Fibroblast of skin of back (primary cell): ENCODE data around the gene DDI2.

Experiments used
- DNase-seq: peaks from one replicate; pipeline ENCODE4 v3.0.0-alpha.2; 2013

Gene DDI2

GRCh38 chr1:15704526-15705183, 87.4 kb downstream of the DDI2 start:
- DNase-seq = no peak

- DNase-seq = no peak
Observed at GRCh38 chr1:15705184-15705566, 87.9 kb downstream of the DDI2 start.

- DNase-seq = no peak
Observed at GRCh38 chr1:15706751-15707150, 89.5 kb downstream of the DDI2 start.

- no peak for DNase-seq
Observed at GRCh38 chr1:15707239-15707925, 90.1 kb downstream of the DDI2 start.

GRCh38 chr1:15708486-15709137, 91.4 kb downstream of the DDI2 start:
- DNase-seq = no peak

- DNase-seq = no peak
Observed at GRCh38 chr1:15709226-15709625, 92.0 kb downstream of the DDI2 start.

GRCh38 chr1:15712168-15712567, 94.9 kb downstream of the DDI2 start:
- no peak for DNase-seq

GRCh38 chr1:15714406-15715136, 97.3 kb downstream of the DDI2 start:
- DNase-seq = peak; percentile 7

- no peak for DNase-seq
Observed at GRCh38 chr1:15717418-15718125, 100.3 kb downstream of the DDI2 start.

GRCh38 chr1:15718199-15718601, 100.9 kb downstream of the DDI2 start:
- DNase-seq = no peak
